Neutrophil (primary cell): ENCODE results near the gene GSTM5.
"Not testable (repeated sequence)": the region's sequence is repeated elsewhere in the genome, so short reads cannot be mapped to it uniquely, and the experiment has no call there.

Experiments used
- H3K27ac ChIP-seq: fragments of 200-600 bp; sonication (generic); 2 replicates; pipeline ENCODE4 v1.5.1; 2016; ENCODE audit warnings: mild to moderate bottlenecking, moderate library complexity
- H3K27me3 ChIP-seq: fragments of 200-600 bp; sonication (generic); 2 replicates; pipeline ENCODE4 v1.6.0; 2016; ENCODE audit warnings: mild to moderate bottlenecking
- H3K36me3 ChIP-seq: fragments of 200-600 bp; sonication (generic); 2 replicates; pipeline ENCODE4 v1.5.1; 2017
- H3K4me1 ChIP-seq, 2 experiments: fragments of 200-600 bp in 1 of 2; sonication (generic) in 1 of 2; 1 replicate in 1 of 2; 2 replicates in 1 of 2; pipeline versions ENCODE4 v1.5.1 to v1.6.1; 2013 to 2016; ENCODE audit warnings: low read depth in 1 of 2, low read length in 1 of 2, mild to moderate bottlenecking in 1 of 2, moderate library complexity in 1 of 2; ENCODE audit not compliant: control insufficient read depth in 1 of 2, insufficient read depth in 1 of 2
- H3K4me3 ChIP-seq, 2 experiments: fragments of 200-600 bp in 1 of 2; sonication (generic) in 1 of 2; 1 replicate in 1 of 2; 2 replicates in 1 of 2; pipeline ENCODE4 v1.5.1; 2013 to 2016; ENCODE audit warnings: low read depth in 1 of 2, low read length in 1 of 2, mild to moderate bottlenecking in 1 of 2, moderate library complexity in 1 of 2
- H3K9me3 ChIP-seq: fragments of 200-600 bp; sonication (generic); 2 replicates; pipeline ENCODE4 v1.5.1; 2016
- TF ChIP-seq, protein P1 (sequence below): fragments of 200-600 bp; sonication (generic); IDR thresholded peaks from 2 replicates; pipeline ENCODE4 v1.5.1; 2016; ENCODE audit warnings: antibody characterized with exemption

GSTM5 gene

DNA sequence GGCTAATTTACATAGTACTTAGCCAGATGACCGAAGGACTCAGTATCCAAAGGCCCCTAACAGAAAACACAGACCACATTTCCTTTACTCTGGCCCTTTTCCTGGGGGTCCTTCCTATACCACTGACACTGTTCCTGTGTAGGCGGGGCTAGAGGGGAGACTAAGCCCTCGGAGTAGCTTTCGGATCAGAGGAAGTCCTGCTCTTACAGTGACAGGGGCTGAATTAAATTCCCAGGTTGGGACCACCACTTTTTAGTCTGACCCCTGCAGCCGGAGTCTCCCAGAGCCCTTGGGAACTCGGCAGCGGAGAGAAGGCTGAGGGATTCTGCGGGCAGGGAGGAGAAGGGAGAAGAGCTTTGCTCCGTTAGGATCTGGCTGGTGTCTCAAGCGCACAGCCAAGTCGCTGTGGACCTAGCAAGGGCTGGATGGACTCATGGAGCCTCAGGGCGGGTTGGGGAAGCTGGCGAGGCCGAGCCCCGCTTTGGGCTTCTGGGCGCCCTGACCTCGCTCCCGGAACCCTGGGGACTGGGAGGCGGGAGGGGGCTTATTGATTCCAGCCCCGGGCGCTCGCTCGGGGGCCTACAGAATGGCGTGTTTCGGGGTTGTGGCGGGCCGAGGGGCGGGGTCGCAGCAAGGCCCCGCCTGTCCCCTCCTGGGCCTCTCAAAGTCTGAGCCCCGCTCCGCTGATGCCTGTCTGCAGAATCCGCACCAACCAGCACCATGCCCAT lies at the start of gene GSTM5:
Gene GSTM5, plus strand, starts transcription at position 659 of the 728 bp plus-strand sequence. Its CDS starts 62 bp downstream, at position 721.
- not testable (repeated sequence) for H3K4me1 ChIP-seq, H3K4me3 ChIP-seq, H3K27ac ChIP-seq, H3K36me3 ChIP-seq
- Histone ChIP-seq H3K9me3 (peaks cover 13% of the 10 kb centered on the region), H3K27me3 (peaks cover 14% of the 10 kb centered on the region)

DNA sequence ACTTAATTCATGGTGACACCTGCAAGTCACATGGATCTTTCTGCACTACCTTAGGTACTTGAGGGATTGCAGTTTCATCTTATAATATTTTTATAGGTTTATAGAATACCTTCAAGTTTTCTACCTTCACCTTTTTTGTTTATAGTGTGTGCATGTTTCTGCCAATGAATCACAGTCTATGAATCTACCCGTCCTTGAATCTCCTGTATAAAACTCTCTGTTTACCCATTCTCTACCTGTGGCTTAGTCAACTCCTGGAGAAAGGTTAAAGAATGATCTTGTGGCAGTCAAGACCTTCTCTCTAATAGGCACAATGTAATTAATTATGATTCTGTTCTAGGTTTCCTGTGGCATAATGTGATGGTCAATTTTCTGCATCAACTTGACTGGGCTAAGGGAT lies 47.4 kb upstream of the GSTM5 start:
- Histone ChIP-seq H3K27ac (no peak overlapping the region), H3K36me3 (no peaks in the 10 kb centered on the region), H3K27me3 (peaks cover 15% of the 10 kb centered on the region), H3K4me1 (peaks cover 0 to 13% of the 10 kb centered on the region in 2 experiments), H3K9me3 (no peaks in the 10 kb centered on the region), H3K4me3 (no peak overlapping the region)
- TF ChIP-seq, protein P1, sequence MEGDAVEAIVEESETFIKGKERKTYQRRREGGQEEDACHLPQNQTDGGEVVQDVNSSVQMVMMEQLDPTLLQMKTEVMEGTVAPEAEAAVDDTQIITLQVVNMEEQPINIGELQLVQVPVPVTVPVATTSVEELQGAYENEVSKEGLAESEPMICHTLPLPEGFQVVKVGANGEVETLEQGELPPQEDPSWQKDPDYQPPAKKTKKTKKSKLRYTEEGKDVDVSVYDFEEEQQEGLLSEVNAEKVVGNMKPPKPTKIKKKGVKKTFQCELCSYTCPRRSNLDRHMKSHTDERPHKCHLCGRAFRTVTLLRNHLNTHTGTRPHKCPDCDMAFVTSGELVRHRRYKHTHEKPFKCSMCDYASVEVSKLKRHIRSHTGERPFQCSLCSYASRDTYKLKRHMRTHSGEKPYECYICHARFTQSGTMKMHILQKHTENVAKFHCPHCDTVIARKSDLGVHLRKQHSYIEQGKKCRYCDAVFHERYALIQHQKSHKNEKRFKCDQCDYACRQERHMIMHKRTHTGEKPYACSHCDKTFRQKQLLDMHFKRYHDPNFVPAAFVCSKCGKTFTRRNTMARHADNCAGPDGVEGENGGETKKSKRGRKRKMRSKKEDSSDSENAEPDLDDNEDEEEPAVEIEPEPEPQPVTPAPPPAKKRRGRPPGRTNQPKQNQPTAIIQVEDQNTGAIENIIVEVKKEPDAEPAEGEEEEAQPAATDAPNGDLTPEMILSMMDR: no peak

DNA sequence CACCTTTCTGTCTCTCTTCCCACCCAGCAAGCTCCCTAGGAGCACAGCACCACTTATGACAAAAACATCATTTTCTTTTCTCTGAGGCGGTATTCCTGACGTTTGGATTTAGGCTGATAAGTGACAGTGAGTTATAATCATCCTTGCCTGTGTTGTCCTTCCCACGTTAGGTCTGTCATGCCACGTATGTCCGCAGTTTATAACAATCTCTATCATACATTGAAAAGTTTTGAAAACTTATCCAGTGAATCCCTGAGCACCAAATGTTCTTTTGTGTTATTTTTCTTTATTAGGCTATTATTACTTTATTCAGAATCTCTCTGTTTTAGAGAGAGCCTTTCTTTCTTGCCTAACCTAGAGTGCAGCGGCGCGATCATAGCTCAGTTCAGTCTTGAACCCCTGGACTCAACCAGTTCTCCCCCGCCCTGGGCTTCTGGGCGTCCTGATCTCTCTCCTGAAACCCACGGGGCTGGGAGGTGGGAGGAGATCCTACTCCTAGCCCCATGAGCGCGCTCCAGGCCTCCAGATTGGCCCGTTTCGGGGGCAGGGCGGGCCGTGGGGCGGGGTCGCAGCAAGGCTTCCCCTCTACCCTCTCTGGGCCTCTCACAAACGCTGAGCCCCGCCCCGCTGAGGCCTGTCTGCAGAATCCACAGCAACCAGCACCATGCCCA lies 44.5 kb upstream of the GSTM5 start, which contains the start of gene GSTM2:
Gene GSTM2, plus strand, starts transcription at position 606 of the 671 bp plus-strand sequence. Its CDS starts 59 bp downstream, at position 665.
- TF ChIP-seq, protein P1: no peak
- Histone ChIP-seq H3K4me3 (peak within 1 kb of the TSS; percentile 20 to 57), H3K36me3 (no peaks in the 10 kb centered on the region), H3K27me3 (peaks cover 15% of the 10 kb centered on the region), H3K9me3 (no peaks in the 10 kb centered on the region), H3K4me1 (peaks cover 0 to 13% of the 10 kb centered on the region in 2 experiments), H3K27ac (no peak within 1 kb of the TSS)

DNA sequence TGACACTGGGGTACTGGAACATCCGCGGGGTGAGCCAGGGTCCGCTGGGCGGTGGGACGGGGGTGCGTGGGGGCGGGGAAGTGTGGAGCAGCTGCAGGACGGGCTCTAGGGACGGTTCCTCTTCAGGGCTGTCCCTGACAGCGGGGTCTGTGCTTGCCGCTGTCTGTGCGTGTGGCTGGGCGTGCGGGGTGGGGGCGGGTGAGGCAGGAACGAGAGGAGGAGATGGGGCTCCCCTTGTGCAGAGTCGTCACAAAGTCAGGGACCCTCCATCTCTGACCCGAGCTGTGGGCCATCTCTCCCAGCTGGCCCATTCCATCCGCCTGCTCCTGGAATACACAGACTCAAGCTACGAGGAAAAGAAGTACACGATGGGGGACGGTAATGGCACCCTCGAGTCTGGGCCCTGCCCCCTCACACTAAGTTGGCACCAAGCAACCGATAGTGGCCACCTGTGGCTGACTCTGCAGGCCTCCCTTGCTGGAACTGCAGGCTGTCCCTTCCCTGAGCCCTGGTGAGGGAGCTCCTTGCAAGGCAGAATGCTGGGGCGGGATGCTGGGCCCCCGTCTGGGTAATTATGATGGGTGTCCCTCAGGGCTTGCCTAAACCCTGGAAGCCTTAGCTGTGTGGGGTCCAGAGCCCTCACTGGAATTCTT lies 43.8 kb upstream of the GSTM5 start:
- H3K4me3 ChIP-seq: peak overlapping the region; percentile 20 to 57
- TF ChIP-seq, protein P1: no peak
- peaks cover 15% of the 10 kb centered on the region for H3K27me3 ChIP-seq
- no peaks in the 10 kb centered on the region for H3K9me3 ChIP-seq
- peaks cover 0 to 13% of the 10 kb centered on the region in 2 experiments for H3K4me1 ChIP-seq
- H3K36me3 ChIP-seq: no peaks in the 10 kb centered on the region
- no peak overlapping the region for H3K27ac ChIP-seq

DNA sequence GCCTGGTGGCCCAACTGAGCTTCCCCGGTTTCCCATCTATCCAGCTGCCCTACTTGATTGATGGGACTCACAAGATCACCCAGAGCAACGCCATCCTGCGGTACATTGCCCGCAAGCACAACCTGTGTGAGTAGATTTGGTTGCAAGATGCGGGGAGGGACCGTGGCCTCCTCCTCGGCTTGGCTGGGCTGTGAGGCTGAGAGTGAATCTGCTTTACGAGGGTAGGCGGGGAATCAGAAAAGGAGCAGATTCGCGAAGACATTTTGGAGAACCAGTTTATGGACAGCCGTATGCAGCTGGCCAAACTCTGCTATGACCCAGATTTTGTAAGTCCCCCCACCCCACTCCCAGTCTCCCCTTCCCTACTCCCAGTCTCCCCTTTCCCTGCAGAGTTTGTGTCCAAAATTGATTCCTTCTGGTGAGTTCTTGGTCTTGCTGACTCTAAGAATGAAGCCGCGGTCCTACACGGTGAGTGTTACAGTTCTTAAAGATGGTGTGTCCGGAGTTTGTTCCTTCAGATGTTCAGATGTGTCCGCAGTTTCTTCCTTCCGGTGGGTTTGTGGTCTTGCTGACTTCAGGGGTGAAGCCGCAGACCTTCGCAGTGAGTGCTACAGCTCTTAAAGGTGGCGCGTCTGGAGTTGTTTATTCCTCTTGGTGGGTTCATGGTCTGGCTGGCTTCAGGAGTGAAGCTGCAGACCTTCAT lies 42.7 kb upstream of the GSTM5 start:
- H3K4me3 ChIP-seq: no peak overlapping the region
- H3K36me3 ChIP-seq: no peaks in the 10 kb centered on the region
- no peaks in the 10 kb centered on the region for H3K9me3 ChIP-seq
- TF ChIP-seq, protein P1: no peak
- peaks cover 15% of the 10 kb centered on the region for H3K27me3 ChIP-seq
- H3K27ac ChIP-seq: no peak overlapping the region
- peaks cover 0 to 13% of the 10 kb centered on the region in 2 experiments for H3K4me1 ChIP-seq

DNA sequence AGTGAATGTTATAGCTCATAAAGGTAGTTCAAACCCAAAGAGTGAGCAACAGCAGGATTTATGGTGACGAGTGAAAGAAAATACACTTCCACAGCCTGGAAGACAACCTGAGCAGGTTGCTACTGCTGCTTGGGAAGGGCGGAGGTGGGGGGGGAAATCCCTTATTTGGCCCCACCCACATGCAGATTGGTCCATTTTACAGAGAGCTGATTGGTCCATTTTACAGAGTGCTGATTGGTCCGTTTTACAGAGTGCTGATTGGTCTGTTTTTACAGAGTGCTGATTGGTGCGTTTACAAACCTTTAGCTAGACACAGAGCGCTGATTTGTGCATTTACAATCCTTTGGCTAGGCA lies 42.1 kb upstream of the GSTM5 start:
- not testable (repeated sequence) for H3K9me3 ChIP-seq, H3K36me3 ChIP-seq, H3K4me3 ChIP-seq, H3K27ac ChIP-seq
- peaks cover 0 to 13% of the 10 kb centered on the region in 2 experiments for H3K4me1 ChIP-seq
- peaks cover 15% of the 10 kb centered on the region for H3K27me3 ChIP-seq
